Measurements from ENCODE around the gene CAPN1.
A peak's percentile ranks its signal among the peaks of the same experiment; 100 is the strongest.
"Not testable (repeated sequence)": the region's sequence is repeated elsewhere in the genome, so short reads cannot be mapped to it uniquely, and the experiment has no call there.

The CAPN1 gene

GRCh38 chr11:65236194-65237059 is 54.7 kb downstream of the CAPN1 start:
- no peak overlapping the region for H3K4me3 ChIP-seq (replicated peaks; ENCODE audit: low read depth, low read length)
- TF ChIP-seq CTCF (IDR thresholded peaks at IDR 0.05; ENCODE audit: low read length, missing control alignments): no peak
- DNase-seq (ENCODE audit: low read depth): no peak

GRCh38 chr11:65238302-65238701 is 56.6 kb downstream of the CAPN1 start:
- DNase-seq (ENCODE audit: low read depth); H3K4me3 ChIP-seq (replicated peaks; ENCODE audit: low read depth, low read length): not testable (repeated sequence)

GRCh38 chr11:65241134-65241533 is 59.4 kb downstream of the CAPN1 start:
- DNase-seq (ENCODE audit: low read depth): no peak
- TF ChIP-seq CTCF (IDR thresholded peaks at IDR 0.05; ENCODE audit: low read length, missing control alignments): no peak
- H3K4me3 ChIP-seq (replicated peaks; ENCODE audit: low read depth, low read length): no peak overlapping the region

GRCh38 chr11:65241692-65242091 is 60.0 kb downstream of the CAPN1 start:
- no peak for TF ChIP-seq CTCF (IDR thresholded peaks at IDR 0.05; ENCODE audit: low read length, missing control alignments)
- no peak for DNase-seq (ENCODE audit: low read depth)

GRCh38 chr11:65242389-65242788 is 60.7 kb downstream of the CAPN1 start:
- H3K4me3 ChIP-seq (replicated peaks; ENCODE audit: low read depth, low read length): no peak overlapping the region
- no peak for DNase-seq (ENCODE audit: low read depth)
- TF ChIP-seq CTCF (IDR thresholded peaks at IDR 0.05; ENCODE audit: low read length, missing control alignments): no peak

More at GRCh38 chr11:65241692-65242091, 60.0 kb downstream of the CAPN1 start:
- no peak overlapping the region for H3K4me3 ChIP-seq (replicated peaks; ENCODE audit: low read depth, low read length)

- DNase-seq (ENCODE audit: low read depth): no peak
- H3K4me3 ChIP-seq (replicated peaks; ENCODE audit: low read depth, low read length): no peak overlapping the region
- TF ChIP-seq CTCF (IDR thresholded peaks at IDR 0.05; ENCODE audit: low read length, missing control alignments): no peak
These were observed 62.1 kb downstream of the CAPN1 start for GRCh38 chr11:65243797-65244196.

- not testable (repeated sequence) for DNase-seq (ENCODE audit: low read depth); H3K4me3 ChIP-seq (replicated peaks; ENCODE audit: low read depth, low read length)
These were observed 63.3 kb downstream of the CAPN1 start for GRCh38 chr11:65245046-65245445.

GRCh38 chr11:65246506-65246905 is 64.8 kb downstream of the CAPN1 start:
- no peak overlapping the region for H3K4me3 ChIP-seq (replicated peaks; ENCODE audit: low read depth, low read length)
- TF ChIP-seq CTCF (IDR thresholded peaks at IDR 0.05; ENCODE audit: low read length, missing control alignments): no peak
- no peak for DNase-seq (ENCODE audit: low read depth)

GRCh38 chr11:65248184-65248710 is 66.5 kb downstream of the CAPN1 start:
- DNase-seq (ENCODE audit: low read depth): peak; percentile 8
- H3K4me3 ChIP-seq (replicated peaks; ENCODE audit: low read depth, low read length): not testable (repeated sequence)
